HCT116 (cell line): ENCODE data around the gene NDUFAF2. TPM values are rescaled to one million over a fixed set of nuclear protein-coding genes. Genes with fewer than 3 reads are reported as not detected.

Experiments
- ATAC-seq: fragments of 200-7000 bp; cut with Tn5 transposase; 2 replicates; pipeline ENCODE4 v1.9.1; 2020; ENCODE audit warnings: mild to moderate bottlenecking, moderate library complexity
- BruUV-seq: library from RNA; stranded (reverse); fragments of 400-500 nt; replicated peaks from 2 replicates; lab custom pipeline; 2021; lab: Mats Ljungman, UMichigan
- CTCF ChIA-PET: fragments of 300-600 bp; sonication (Branson Sonifier 250); formaldehyde crosslinking; loops from one replicate; lab custom pipeline; 2021; ENCODE audit warnings: antibody characterized with exemption; lab: Charles Lee
- POLR2A ChIA-PET: fragments of 300-600, 350-600 bp; sonication (Branson Sonifier 250); formaldehyde crosslinking; loops from one replicate; lab custom pipeline; 2021; ENCODE audit warnings: antibody characterized with exemption; lab: Charles Lee
- RAD21 ChIA-PET, 2 experiments: fragments of 300-600 bp; sonication (Branson Sonifier 250); formaldehyde crosslinking; loops; one replicate each; lab custom pipeline; 2023; ENCODE audit warnings: low total read pairs in 2 of 2; ENCODE audit not compliant: uncharacterized antibody in 2 of 2, unreplicated experiment in 2 of 2, low non-redundant PET in 1 of 2; lab: Charles Lee
- DNase-seq: peaks from one replicate; pipeline ENCODE4 v3.0.0-alpha.2; 2010; ENCODE audit warnings: low read depth, low spot score
- H2AFZ ChIP-seq: fragments of 200-600 bp; shearing (Covaris generic), sonication (generic); 2 replicates; pipeline ENCODE4 v1.6.1; 2017; ENCODE audit warnings: low read depth, mixed run types, mixed read lengths, antibody characterized with exemption, low read length; ENCODE audit not compliant: poor library complexity, severe bottlenecking
- H3K27ac ChIP-seq: 2 replicates; pipeline ENCODE4 v1.5.1; 2012; ENCODE audit warnings: low read depth, low read length
- H3K27me3 ChIP-seq: fragments of 200-600 bp; sonication (generic); 2 replicates; pipeline ENCODE4 v1.6.1; 2016; ENCODE audit warnings: mixed run types, low read length, mixed read lengths; ENCODE audit not compliant: insufficient read depth
- H3K36me3 ChIP-seq, 2 experiments: fragments of 200-500 bp in 1 of 2; fragments of 200-600 bp in 1 of 2; sonication (Bioruptor generic) in 1 of 2; sonication (generic) in 1 of 2; 2 replicates each; pipeline versions ENCODE4 v1.5.1 to v1.6.1; 2014 to 2016; ENCODE audit warnings: low read length in 2 of 2, inconsistent platforms in 1 of 2, mixed read lengths in 1 of 2, mixed run types in 1 of 2; ENCODE audit not compliant: insufficient read depth in 2 of 2, control insufficient read depth in 1 of 2
- H3K4me1 ChIP-seq, 2 experiments: fragments of 200-600 bp in 1 of 2; sonication (generic) in 1 of 2; 2 replicates each; pipeline versions ENCODE4 v1.5.1 to v1.6.1; 2012 to 2017; ENCODE audit warnings: low read length in 2 of 2, inconsistent platforms in 1 of 2, mild to moderate bottlenecking in 1 of 2, mixed read lengths in 1 of 2, mixed run types in 1 of 2, moderate library complexity in 1 of 2; ENCODE audit not compliant: insufficient read depth in 2 of 2, control insufficient read depth in 1 of 2
- H3K4me2 ChIP-seq: fragments of 200-600 bp; sonication (generic); 2 replicates; pipeline ENCODE4 v1.6.1; 2017; ENCODE audit warnings: mixed run types, low read length, mixed read lengths
- H3K4me3 ChIP-seq, 2 experiments: fragments of 200-600 bp in 1 of 2; sonication (generic) in 1 of 2; replicated peaks in 1 of 2; 2 replicates each; pipeline ENCODE4 v1.5.1; 2011 to 2016; ENCODE audit warnings: low read length in 2 of 2, control low read depth in 1 of 2, low read depth in 1 of 2, mild to moderate bottlenecking in 1 of 2, mixed read lengths in 1 of 2, mixed run types in 1 of 2
- H3K79me2 ChIP-seq: fragments of 200-600 bp; sonication (generic); 2 replicates; pipeline ENCODE4 v1.6.1; 2017; ENCODE audit warnings: mild to moderate bottlenecking, mixed run types, low read length, moderate library complexity, mixed read lengths; ENCODE audit not compliant: insufficient read depth
- H3K9ac ChIP-seq: fragments of 200-600 bp; sonication (generic); 2 replicates; pipeline ENCODE4 v1.6.1; 2016; ENCODE audit warnings: low read length, mixed read lengths
- H3K9me2 ChIP-seq: fragments of 200-600 bp; sonication (generic), shearing (Covaris generic); 2 replicates; pipeline ENCODE4 v1.6.1; 2017; ENCODE audit warnings: mixed run types, mild to moderate bottlenecking, moderate library complexity; ENCODE audit not compliant: insufficient read depth
- H3K9me3 ChIP-seq, 2 experiments: fragments of 200-500 bp in 1 of 2; fragments of 200-600 bp in 1 of 2; sonication (Bioruptor generic) in 1 of 2; sonication (generic) in 1 of 2; 2 replicates each; pipeline ENCODE4 v1.6.1; 2014 to 2017; ENCODE audit warnings: low read length in 2 of 2, mixed read lengths in 2 of 2, inconsistent platforms in 1 of 2, low read depth in 1 of 2, mild to moderate bottlenecking in 1 of 2, mixed run types in 1 of 2, moderate library complexity in 1 of 2; ENCODE audit not compliant: control insufficient read depth in 1 of 2, insufficient read depth in 1 of 2
- H4K20me1 ChIP-seq: fragments of 200-600 bp; sonication (generic), shearing (Covaris generic); 2 replicates; pipeline ENCODE4 v1.6.1; 2017; ENCODE audit warnings: mixed run types, mild to moderate bottlenecking, moderate library complexity; ENCODE audit not compliant: insufficient read depth
- CBX3 ChIP-seq: IDR thresholded peaks from 2 replicates; pipeline ENCODE4 v1.6.1; 2012; ENCODE audit warnings: low read depth
- CEBPB ChIP-seq: IDR thresholded peaks from 2 replicates; pipeline ENCODE4 v1.6.1; 2012; ENCODE audit warnings: low read depth
- CTCF ChIP-seq, 3 experiments: fragments of 200-600 bp in 1 of 3; sonication (generic) in 1 of 3; IDR thresholded peaks in 2 of 3; conservative IDR thresholded peaks in 1 of 3; 2 replicates each; pipeline ENCODE4 v1.5.1; 2012 to 2017; ENCODE audit warnings: low read depth in 2 of 3, low read length in 2 of 3, antibody characterized with exemption in 1 of 3, borderline replicate concordance in 1 of 3, control low read depth in 1 of 3, mild to moderate bottlenecking in 1 of 3, mixed read lengths in 1 of 3, mixed run types in 1 of 3, moderate library complexity in 1 of 3; ENCODE audit not compliant: insufficient read depth in 1 of 3
- ELF1 ChIP-seq: IDR thresholded peaks from 2 replicates; pipeline ENCODE4 v1.6.1; 2012; ENCODE audit warnings: low read depth, borderline replicate concordance
- EZH2 ChIP-seq: fragments of 200-600 bp; sonication (generic); IDR thresholded peaks from 2 replicates; pipeline ENCODE4 v1.6.1; 2017; ENCODE audit warnings: antibody characterized with exemption, mixed run types
- FOSL1 ChIP-seq: IDR thresholded peaks from 2 replicates; pipeline ENCODE4 v1.6.1; 2012; ENCODE audit warnings: low read depth
- JUND ChIP-seq: IDR thresholded peaks from 2 replicates; pipeline ENCODE4 v1.6.1; 2012
- POLR2A ChIP-seq: IDR thresholded peaks from 2 replicates; pipeline ENCODE4 v1.7.0; 2011; ENCODE audit warnings: borderline replicate concordance; ENCODE audit not compliant: insufficient read depth, insufficient read length; ENCODE audit errors: extremely low read depth
- POLR2AphosphoS5 ChIP-seq: IDR thresholded peaks from 2 replicates; pipeline ENCODE4 v1.6.1; 2011; ENCODE audit warnings: mild to moderate bottlenecking, low read depth, low read length, moderate library complexity
- RAD21 ChIP-seq: IDR thresholded peaks from 2 replicates; pipeline ENCODE4 v1.6.1; 2012; ENCODE audit warnings: low read depth, mild to moderate bottlenecking
- SP1 ChIP-seq: IDR thresholded peaks from 2 replicates; pipeline ENCODE4 v1.6.1; 2012; ENCODE audit warnings: low read depth
- SRF ChIP-seq: IDR thresholded peaks from 2 replicates; pipeline ENCODE4 v1.6.1; 2012; ENCODE audit warnings: low read depth
- YY1 ChIP-seq: IDR thresholded peaks from 2 replicates; pipeline ENCODE4 v1.6.1; 2011; ENCODE audit warnings: low read length, low read depth, moderate library complexity, mild to moderate bottlenecking; ENCODE audit not compliant: insufficient replicate concordance; ENCODE audit errors: extremely low read depth
- ZFX ChIP-seq: fragments of 450-650 bp; IDR thresholded peaks from 2 replicates; pipeline ENCODE4 v1.6.1; 2017
- ZNF274 ChIP-seq: fragments of 200-500 bp; sonication (Bioruptor generic); IDR thresholded peaks from 2 replicates; pipeline ENCODE4 v1.6.1; 2014; ENCODE audit warnings: mild to moderate bottlenecking, low read depth, low read length, inconsistent platforms
- intact Hi-C: fragments of 100-400 bp; cut with micrococcal nuclease; formaldehyde crosslinking; loops from 2 replicates; pipeline ENCODE4 v1.10.0; 2022
- total RNA-seq: library from RNA; stranded (reverse); gene quantifications from one replicate; pipeline ENCODE4 v1.2.1, GENCODE V29; 2021; ENCODE audit not compliant: unreplicated experiment
- TF ChIP-seq, protein P1 (sequence below): IDR thresholded peaks from 2 replicates; pipeline ENCODE4 v1.6.1; 2012
- TF ChIP-seq, protein P2 (sequence below): IDR thresholded peaks from 2 replicates; pipeline ENCODE4 v1.6.1; 2012; ENCODE audit warnings: low read depth

The NDUFAF2 gene
- total RNA-seq, 1 experiment from 2014 or later, result 36.9 TPM

GRCh38 chr5:61120534-61120933, 175.5 kb downstream of the NDUFAF2 start (continued):
- no peak for TF ChIP-seq EZH2
- no peak for TF ChIP-seq POLR2A
- no peak for TF ChIP-seq CTCF (IDR thresholded peaks at IDR 0.05 in 2 of 3, conservative IDR thresholded peaks at IDR 0.05 in 1 of 3; ENCODE audit: borderline replicate concordance in 1 of 3, insufficient read depth in 1 of 3, low read depth in 2 of 3, low read length in 2 of 3)
- no peak for TF ChIP-seq YY1
- TF ChIP-seq, protein P1, sequence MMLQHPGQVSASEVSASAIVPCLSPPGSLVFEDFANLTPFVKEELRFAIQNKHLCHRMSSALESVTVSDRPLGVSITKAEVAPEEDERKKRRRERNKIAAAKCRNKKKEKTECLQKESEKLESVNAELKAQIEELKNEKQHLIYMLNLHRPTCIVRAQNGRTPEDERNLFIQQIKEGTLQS, result no peak
- TF ChIP-seq ZFX, result no peak

- no peak for DNase-seq
- POLR2A ChIA-PET, result no interaction called here
- H3K36me3 ChIP-seq, result no peaks in the 10 kb centered on the region
Measured at GRCh38 chr5:61123145-61123544, 178.1 kb downstream of the NDUFAF2 start.

More at GRCh38 chr5:61123145-61123544, 178.1 kb downstream of the NDUFAF2 start:
- Histone ChIP-seq H3K4me2 (no peak overlapping the region), H3K4me3 (no peak overlapping the region), H3K9ac (no peak overlapping the region), H4K20me1 (no peaks in the 10 kb centered on the region), H3K27ac (no peak overlapping the region), H3K9me3 (no peaks in the 10 kb centered on the region), H3K79me2 (no peaks in the 10 kb centered on the region), H3K4me1 (no peaks in the 10 kb centered on the region), H3K9me2 (no peaks in the 10 kb centered on the region), H2AFZ (no peak overlapping the region), H3K27me3 (no peaks in the 10 kb centered on the region)
- no peak for ATAC-seq
- ChIA-PET CTCF (no interaction called here), RAD21 (no interaction called here)
- intact Hi-C loops, result no loop called here
- no TSS peak for BruUV-seq
- TF ChIP-seq ELF1 (no peak), CTCF (IDR thresholded peaks at IDR 0.05 in 2 of 3, conservative IDR thresholded peaks at IDR 0.05 in 1 of 3; ENCODE audit: borderline replicate concordance in 1 of 3, insufficient read depth in 1 of 3, low read depth in 2 of 3, low read length in 2 of 3) (no peak), EZH2 (no peak), FOSL1 (no peak), ZFX (no peak), POLR2AphosphoS5 (no peak), SRF (no peak), RAD21 (no peak), JUND (no peak), SP1 (no peak), ZNF274 (no peak), POLR2A (no peak), CBX3 (no peak), CEBPB (no peak)
- TF ChIP-seq, protein P2, sequence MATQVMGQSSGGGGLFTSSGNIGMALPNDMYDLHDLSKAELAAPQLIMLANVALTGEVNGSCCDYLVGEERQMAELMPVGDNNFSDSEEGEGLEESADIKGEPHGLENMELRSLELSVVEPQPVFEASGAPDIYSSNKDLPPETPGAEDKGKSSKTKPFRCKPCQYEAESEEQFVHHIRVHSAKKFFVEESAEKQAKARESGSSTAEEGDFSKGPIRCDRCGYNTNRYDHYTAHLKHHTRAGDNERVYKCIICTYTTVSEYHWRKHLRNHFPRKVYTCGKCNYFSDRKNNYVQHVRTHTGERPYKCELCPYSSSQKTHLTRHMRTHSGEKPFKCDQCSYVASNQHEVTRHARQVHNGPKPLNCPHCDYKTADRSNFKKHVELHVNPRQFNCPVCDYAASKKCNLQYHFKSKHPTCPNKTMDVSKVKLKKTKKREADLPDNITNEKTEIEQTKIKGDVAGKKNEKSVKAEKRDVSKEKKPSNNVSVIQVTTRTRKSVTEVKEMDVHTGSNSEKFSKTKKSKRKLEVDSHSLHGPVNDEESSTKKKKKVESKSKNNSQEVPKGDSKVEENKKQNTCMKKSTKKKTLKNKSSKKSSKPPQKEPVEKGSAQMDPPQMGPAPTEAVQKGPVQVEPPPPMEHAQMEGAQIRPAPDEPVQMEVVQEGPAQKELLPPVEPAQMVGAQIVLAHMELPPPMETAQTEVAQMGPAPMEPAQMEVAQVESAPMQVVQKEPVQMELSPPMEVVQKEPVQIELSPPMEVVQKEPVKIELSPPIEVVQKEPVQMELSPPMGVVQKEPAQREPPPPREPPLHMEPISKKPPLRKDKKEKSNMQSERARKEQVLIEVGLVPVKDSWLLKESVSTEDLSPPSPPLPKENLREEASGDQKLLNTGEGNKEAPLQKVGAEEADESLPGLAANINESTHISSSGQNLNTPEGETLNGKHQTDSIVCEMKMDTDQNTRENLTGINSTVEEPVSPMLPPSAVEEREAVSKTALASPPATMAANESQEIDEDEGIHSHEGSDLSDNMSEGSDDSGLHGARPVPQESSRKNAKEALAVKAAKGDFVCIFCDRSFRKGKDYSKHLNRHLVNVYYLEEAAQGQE, result no peak
